ENCODE results near the gene CHRDL2.
"Not testable (repeated sequence)": the region's sequence is repeated elsewhere in the genome, so short reads cannot be mapped to it uniquely, and the experiment has no call there.

CHRDL2 gene

GRCh38 chr11:74751303-74751702, 20.1 kb upstream of the CHRDL2 start:
- Histone ChIP-seq H3K9me2 (replicated peaks; ENCODE audit: insufficient read depth, low read length) (no peaks in the 10 kb centered on the region), H3K4me1 (ENCODE audit: low read length) (peaks cover 11% of the 10 kb centered on the region), H3K79me2 (ENCODE audit: low read length) (peaks cover 70% of the 10 kb centered on the region), H4K20me1 (ENCODE audit: insufficient read depth, low read length) (peaks cover 7% of the 10 kb centered on the region), H3F3A (ENCODE audit: insufficient read depth, low read length) (no peaks in the 10 kb centered on the region), H3K4me2 (ENCODE audit: low read depth, low read length) (no peak overlapping the region), H3K36me3 (replicated peaks; ENCODE audit: insufficient read depth, low read length) (no peaks in the 10 kb centered on the region), H3K9ac (ENCODE audit: low read length) (no peak overlapping the region), H3K9me3 (replicated peaks; ENCODE audit: insufficient read depth, low read length) (no peaks in the 10 kb centered on the region), H3K27me3 (replicated peaks; ENCODE audit: insufficient read depth, low read length) (no peaks in the 10 kb centered on the region), H3K27ac (ENCODE audit: low read length) (no peak overlapping the region), H2AFZ (ENCODE audit: low read length) (no peak overlapping the region), H3K4me3 (ENCODE audit: low read length) (no peak overlapping the region)
- no peak for DNase-seq
- no peak for TF ChIP-seq EZH2phosphoT487 (IDR thresholded peaks at IDR 0.05; ENCODE audit: low read length)
- TF ChIP-seq CTCF (IDR thresholded peaks at IDR 0.05; ENCODE audit: low read length) = no peak
- TF ChIP-seq EZH2 (optimal IDR thresholded peaks at IDR 0.05; ENCODE audit: low read depth, low read length) = no peak

GRCh38 chr11:74750598-74750997, 19.4 kb upstream of the CHRDL2 start:
- DNase-seq; H3K27ac ChIP-seq (ENCODE audit: low read length); H3F3A ChIP-seq (ENCODE audit: insufficient read depth, low read length); H3K9me3 ChIP-seq (replicated peaks; ENCODE audit: insufficient read depth, low read length); H2AFZ ChIP-seq (ENCODE audit: low read length); H3K36me3 ChIP-seq (replicated peaks; ENCODE audit: insufficient read depth, low read length); H3K9me2 ChIP-seq (replicated peaks; ENCODE audit: insufficient read depth, low read length); H3K9ac ChIP-seq (ENCODE audit: low read length); H3K27me3 ChIP-seq (replicated peaks; ENCODE audit: insufficient read depth, low read length); H3K4me3 ChIP-seq (ENCODE audit: low read length); H4K20me1 ChIP-seq (ENCODE audit: insufficient read depth, low read length): not testable (repeated sequence)
- H3K4me2 ChIP-seq (ENCODE audit: low read depth, low read length) = peak overlapping the region; percentile 96; the same call in 1 of the 2 replicates
- peaks cover 63% of the 10 kb centered on the region for H3K79me2 ChIP-seq (ENCODE audit: low read length)
- peaks cover 11% of the 10 kb centered on the region for H3K4me1 ChIP-seq (ENCODE audit: low read length)

GRCh38 chr11:74749965-74750296, 18.7 kb upstream of the CHRDL2 start:
- no peaks in the 10 kb centered on the region for H3K36me3 ChIP-seq (replicated peaks; ENCODE audit: insufficient read depth, low read length)
- TF ChIP-seq EZH2phosphoT487 (IDR thresholded peaks at IDR 0.05; ENCODE audit: low read length) = no peak
- no peak for TF ChIP-seq EZH2 (optimal IDR thresholded peaks at IDR 0.05; ENCODE audit: low read depth, low read length)
- TF ChIP-seq CTCF (IDR thresholded peaks at IDR 0.05; ENCODE audit: low read length) = no peak
- no peaks in the 10 kb centered on the region for H3K9me2 ChIP-seq (replicated peaks; ENCODE audit: insufficient read depth, low read length)
- H4K20me1 ChIP-seq (ENCODE audit: insufficient read depth, low read length) = peaks cover 2% of the 10 kb centered on the region
- H3K4me1 ChIP-seq (ENCODE audit: low read length) = peaks cover 11% of the 10 kb centered on the region
- H3F3A ChIP-seq (ENCODE audit: insufficient read depth, low read length) = no peaks in the 10 kb centered on the region
- H3K79me2 ChIP-seq (ENCODE audit: low read length) = peaks cover 56% of the 10 kb centered on the region
- H3K9ac ChIP-seq (ENCODE audit: low read length) = peak overlapping the region; percentile 75; the same call in 1 of the 2 replicates
- DNase-seq = no peak
- H3K27ac ChIP-seq (ENCODE audit: low read length) = no peak overlapping the region
- H3K27me3 ChIP-seq (replicated peaks; ENCODE audit: insufficient read depth, low read length) = no peaks in the 10 kb centered on the region
- no peak overlapping the region for H2AFZ ChIP-seq (ENCODE audit: low read length)
- no peaks in the 10 kb centered on the region for H3K9me3 ChIP-seq (replicated peaks; ENCODE audit: insufficient read depth, low read length)
- H3K4me3 ChIP-seq (ENCODE audit: low read length) = peak overlapping the region; percentile 82
- peak overlapping the region; percentile 96 for H3K4me2 ChIP-seq (ENCODE audit: low read depth, low read length)

GRCh38 chr11:74749127-74749964, 18.1 kb upstream of the CHRDL2 start:
- H3K79me2 ChIP-seq (ENCODE audit: low read length) = peaks cover 50% of the 10 kb centered on the region
- H3K4me3 ChIP-seq (ENCODE audit: low read length) = peak overlapping the region; percentile 82
- H3K27me3 ChIP-seq (replicated peaks; ENCODE audit: insufficient read depth, low read length) = no peaks in the 10 kb centered on the region
- peak overlapping the region; percentile 92 for H3K9ac ChIP-seq (ENCODE audit: low read length)
- peak; percentile 55 for DNase-seq
- peak overlapping the region; percentile 96 for H3K4me2 ChIP-seq (ENCODE audit: low read depth, low read length)
- H3K9me2 ChIP-seq (replicated peaks; ENCODE audit: insufficient read depth, low read length) = no peaks in the 10 kb centered on the region
- H4K20me1 ChIP-seq (ENCODE audit: insufficient read depth, low read length) = no peaks in the 10 kb centered on the region
- peak overlapping the region; percentile 64; the same call in 1 of the 2 replicates for H3K27ac ChIP-seq (ENCODE audit: low read length)
- TF ChIP-seq CTCF (IDR thresholded peaks at IDR 0.05; ENCODE audit: low read length) (no peak), EZH2phosphoT487 (IDR thresholded peaks at IDR 0.05; ENCODE audit: low read length) (no peak), EZH2 (optimal IDR thresholded peaks at IDR 0.05; ENCODE audit: low read depth, low read length) (no peak)
- no peaks in the 10 kb centered on the region for H3F3A ChIP-seq (ENCODE audit: insufficient read depth, low read length)
- H3K36me3 ChIP-seq (replicated peaks; ENCODE audit: insufficient read depth, low read length) = no peaks in the 10 kb centered on the region
- no peaks in the 10 kb centered on the region for H3K9me3 ChIP-seq (replicated peaks; ENCODE audit: insufficient read depth, low read length)
- H2AFZ ChIP-seq (ENCODE audit: low read length) = peak overlapping the region; percentile 50
- H3K4me1 ChIP-seq (ENCODE audit: low read length) = peaks cover 11% of the 10 kb centered on the region

Data from MM.1S (cell line).